Neuronal stem cell (in vitro differentiated cells): Measurements from ENCODE around the gene GABBR2.
A peak's percentile ranks its signal among the peaks of the same experiment; 100 is the strongest.
"Not testable (repeated sequence)": the region's sequence is repeated elsewhere in the genome, so short reads cannot be mapped to it uniquely, and the experiment has no call there.

Experiments used
- DNase-seq: peaks from one replicate; pipeline ENCODE4 v3.0.0-alpha.2; 2013; ENCODE audit warnings: low spot score
- H2AFZ ChIP-seq: one replicate; pipeline ENCODE4 v1.6.1; 2013; ENCODE audit warnings: mild to moderate bottlenecking, low read length, inconsistent platforms
- H2AK5ac ChIP-seq: 2 replicates; pipeline ENCODE4 v1.6.1; 2013; ENCODE audit warnings: low read depth, mild to moderate bottlenecking, inconsistent platforms, low read length, moderate library complexity, mixed read lengths
- H2BK120ac ChIP-seq: 2 replicates; pipeline ENCODE4 v1.6.1; 2013; ENCODE audit warnings: low read depth, mild to moderate bottlenecking, inconsistent platforms, low read length, moderate library complexity, mixed read lengths
- H2BK12ac ChIP-seq: one replicate; pipeline ENCODE4 v1.6.1; 2013; ENCODE audit warnings: low read length, inconsistent platforms
- H2BK15ac ChIP-seq: 2 replicates; pipeline ENCODE4 v1.6.1; 2013; ENCODE audit warnings: mild to moderate bottlenecking, low read length, inconsistent platforms, mixed read lengths
- H2BK5ac ChIP-seq: one replicate; pipeline ENCODE4 v1.6.1; 2013; ENCODE audit warnings: inconsistent platforms, mild to moderate bottlenecking, low read length, moderate library complexity
- H3K14ac ChIP-seq: one replicate; pipeline ENCODE4 v1.6.1; 2013; ENCODE audit warnings: low read length, inconsistent platforms
- H3K18ac ChIP-seq: 2 replicates; pipeline ENCODE4 v1.6.1; 2013; ENCODE audit warnings: low read length, inconsistent platforms
- H3K23ac ChIP-seq: 2 replicates; pipeline ENCODE4 v1.6.1; 2013; ENCODE audit warnings: low read depth, mild to moderate bottlenecking, mixed read lengths, low read length, inconsistent platforms; ENCODE audit not compliant: poor library complexity
- H3K27ac ChIP-seq: replicated peaks from 3 replicates; pipeline ENCODE4 v1.5.1; 2013; ENCODE audit warnings: low read length, inconsistent platforms
- H3K27me3 ChIP-seq, 3 experiments: 2 replicates each; pipeline ENCODE4 v1.6.1; 2013; ENCODE audit warnings: low read length in 3 of 3, mild to moderate bottlenecking in 2 of 3, inconsistent platforms in 1 of 3, low read depth in 1 of 3, mixed read lengths in 1 of 3, moderate library complexity in 1 of 3; ENCODE audit not compliant: control insufficient read depth in 3 of 3, insufficient read depth in 3 of 3
- H3K36me3 ChIP-seq, 2 donors: replicated peaks in 1 of 2; 2 replicates each; pipeline ENCODE4 v1.6.1; 2013; ENCODE audit warnings: low read length in 2 of 2; ENCODE audit not compliant: control insufficient read depth in 2 of 2, insufficient read depth in 2 of 2
- H3K4ac ChIP-seq: 2 replicates; pipeline ENCODE4 v1.6.1; 2013; ENCODE audit warnings: inconsistent platforms, mild to moderate bottlenecking, low read length, moderate library complexity
- H3K4me1 ChIP-seq, 2 donors: 1 replicate in 1 of 2; 2 replicates in 1 of 2; pipeline ENCODE4 v1.6.1; 2013; ENCODE audit warnings: low read length in 2 of 2, low read depth in 1 of 2; ENCODE audit not compliant: control insufficient read depth in 2 of 2, insufficient read depth in 1 of 2
- H3K4me2 ChIP-seq: one replicate; pipeline ENCODE4 v1.6.1; 2013; ENCODE audit warnings: mild to moderate bottlenecking, low read length, inconsistent platforms; ENCODE audit not compliant: insufficient read depth, poor library complexity, severe bottlenecking
- H3K4me3 ChIP-seq, 2 donors: 2 replicates each; pipeline ENCODE4 v1.5.1; 2013; ENCODE audit warnings: low read length in 2 of 2, mild to moderate bottlenecking in 2 of 2, inconsistent platforms in 1 of 2, moderate library complexity in 1 of 2
- H3K79me1 ChIP-seq: one replicate; pipeline ENCODE4 v1.6.1; 2013; ENCODE audit warnings: low read depth, mild to moderate bottlenecking, inconsistent platforms, low read length, moderate library complexity
- H3K9ac ChIP-seq: one replicate; pipeline ENCODE4 v1.6.1; 2013; ENCODE audit warnings: mild to moderate bottlenecking, low read depth, low read length, inconsistent platforms; ENCODE audit not compliant: poor library complexity
- H3K9me3 ChIP-seq, 2 donors: replicated peaks in 1 of 2; 2 replicates each; pipeline versions ENCODE3 to v1.6.1; 2013; ENCODE audit warnings: low read length in 2 of 2, mild to moderate bottlenecking in 2 of 2, inconsistent platforms in 1 of 2, low read depth in 1 of 2, mixed read lengths in 1 of 2, moderate library complexity in 1 of 2; ENCODE audit not compliant: control insufficient read depth in 2 of 2, insufficient read depth in 1 of 2
- H4K8ac ChIP-seq: one replicate; pipeline ENCODE4 v1.6.1; 2013; ENCODE audit warnings: low read depth, mild to moderate bottlenecking, inconsistent platforms, low read length, moderate library complexity
- H4K91ac ChIP-seq: one replicate; pipeline ENCODE4 v1.6.1; 2013; ENCODE audit warnings: low read length, low read depth, mild to moderate bottlenecking, inconsistent platforms; ENCODE audit not compliant: poor library complexity
- WGBS, 2 donors: extraction: QIAGEN DNeasy Blood & Tissue Kit; methylation state at CpG; one replicate each; pipeline ENCODE4 v1.1.7; 2013; ENCODE audit warnings: missing lambda C conversion rate in 2 of 2, mixed read lengths in 1 of 2; ENCODE audit not compliant: insufficient read length in 2 of 2, insufficient replicate concordance in 1 of 2; ENCODE audit errors: extremely low coverage in 2 of 2; 5-methylcytosine and 5-hydroxymethylcytosine counted together

The GABBR2 gene

DNA sequence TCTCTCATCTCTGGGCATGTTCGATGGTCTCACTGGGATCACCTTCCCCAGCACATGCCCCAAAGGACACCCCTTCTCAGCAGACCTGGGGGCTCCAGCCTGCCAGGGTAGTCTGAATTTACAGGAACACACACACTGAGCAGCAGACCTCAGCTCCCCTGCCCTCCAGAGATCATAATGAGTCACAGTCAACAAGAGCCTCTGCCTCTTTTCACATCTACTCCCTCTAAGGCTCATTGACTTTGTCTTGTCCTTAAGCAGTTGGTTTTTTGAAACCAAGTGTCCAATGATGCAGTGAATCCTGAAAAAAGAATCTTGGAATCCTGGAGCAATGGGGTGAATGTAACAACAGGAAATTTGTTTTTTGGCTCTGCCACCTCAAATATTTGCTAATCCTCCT is 20.8 kb downstream of the GABBR2 start:
- no peak overlapping the region for H4K8ac ChIP-seq
- H3K4me1 ChIP-seq: peaks cover 0 to 5% of the 10 kb centered on the region in 2 donors
- no peak overlapping the region for H3K27ac ChIP-seq
- H3K4me2 ChIP-seq: no peak overlapping the region
- no peak overlapping the region for H2AK5ac ChIP-seq
- H3K27me3 ChIP-seq: peaks cover 0 to 13% (median 0%) of the 10 kb centered on the region in 3 experiments
- H3K79me1 ChIP-seq: peaks cover under 1% of the 10 kb centered on the region
- no peak overlapping the region for H3K4ac ChIP-seq
- no peak overlapping the region for H2BK120ac ChIP-seq
- no peak overlapping the region for H3K4me3 ChIP-seq
- no peaks in the 10 kb centered on the region for H3K36me3 ChIP-seq
- no CpG with 5 or more reads among the region's 1 CpG for WGBS, 2 donors
- no peak overlapping the region for H2AFZ ChIP-seq
- H4K91ac ChIP-seq: no peak overlapping the region
- no peak overlapping the region for H3K18ac ChIP-seq
- H2BK5ac ChIP-seq: no peak overlapping the region
- no peak overlapping the region for H2BK12ac ChIP-seq
- no peak for DNase-seq
- no peak overlapping the region for H3K23ac ChIP-seq
- H3K9ac ChIP-seq: no peak overlapping the region
- no peak overlapping the region for H3K14ac ChIP-seq
- H3K9me3 ChIP-seq: no peaks in the 10 kb centered on the region
- H2BK15ac ChIP-seq: no peak overlapping the region

DNA sequence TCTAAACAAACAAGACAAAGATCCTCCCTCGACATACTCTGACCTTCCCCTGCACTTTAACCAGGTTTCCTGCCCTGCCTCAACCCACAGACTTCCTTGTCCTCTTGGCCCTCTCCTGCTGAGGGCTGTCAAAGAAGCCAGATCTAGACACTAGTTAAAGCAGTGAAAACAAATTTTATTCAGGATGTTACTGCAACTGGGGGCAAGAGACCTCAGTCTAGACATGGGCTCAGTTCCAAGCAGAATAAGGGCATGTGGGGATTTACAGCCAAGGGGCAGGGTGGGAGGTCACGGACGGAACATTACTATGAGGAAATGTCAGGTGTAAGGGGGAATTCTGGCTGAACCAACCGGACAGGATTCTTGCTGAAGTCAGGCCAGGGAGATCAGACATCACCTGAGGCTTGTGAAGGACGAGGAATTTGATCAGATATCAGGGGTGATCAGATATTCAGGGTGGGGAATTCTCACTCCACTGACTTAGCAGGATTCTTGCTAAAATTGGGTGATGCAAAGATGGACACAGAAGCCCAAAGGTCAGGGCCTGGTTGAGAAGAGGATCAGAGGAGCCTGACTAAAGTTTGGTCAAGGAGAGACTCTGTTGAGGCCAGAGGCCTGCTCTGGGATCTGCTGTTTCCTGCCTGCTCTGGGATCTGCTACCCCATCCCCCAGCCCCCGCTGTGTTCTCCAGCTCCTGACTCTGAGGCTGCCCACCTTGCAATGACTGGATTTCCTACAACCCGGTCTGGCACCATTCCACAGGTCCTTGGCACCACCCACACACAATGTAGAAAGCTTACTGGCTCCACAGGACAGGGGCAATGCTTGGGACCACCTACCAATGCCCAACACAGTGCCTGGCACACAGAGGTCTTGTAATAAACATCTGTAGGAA is 21.5 kb downstream of the GABBR2 start:
- WGBS, 2 donors: no CpG with 5 or more reads among the region's 7 CpGs
- Histone ChIP-seq H2BK12ac (no peak overlapping the region), H2BK5ac (no peak overlapping the region), H3K9ac (no peak overlapping the region), H3K4me2 (no peak overlapping the region), H3K4me1 (peaks cover 0 to 5% of the 10 kb centered on the region in 2 donors), H2BK120ac (no peak overlapping the region), H3K4me3 (no peak overlapping the region), H3K4ac (no peak overlapping the region), H3K9me3 (no peaks in the 10 kb centered on the region), H3K27ac (no peak overlapping the region), H2AFZ (no peak overlapping the region), H4K91ac (no peak overlapping the region), H2AK5ac (peak overlapping the region; percentile 52), H4K8ac (no peak overlapping the region), H3K14ac (no peak overlapping the region), H2BK15ac (no peak overlapping the region), H3K27me3 (peaks cover 0 to 13% (median 0%) of the 10 kb centered on the region in 3 experiments), H3K18ac (peak overlapping the region; percentile 61), H3K79me1 (peaks cover 2% of the 10 kb centered on the region), H3K36me3 (no peaks in the 10 kb centered on the region), H3K23ac (no peak overlapping the region)
- DNase-seq: no peak

DNA sequence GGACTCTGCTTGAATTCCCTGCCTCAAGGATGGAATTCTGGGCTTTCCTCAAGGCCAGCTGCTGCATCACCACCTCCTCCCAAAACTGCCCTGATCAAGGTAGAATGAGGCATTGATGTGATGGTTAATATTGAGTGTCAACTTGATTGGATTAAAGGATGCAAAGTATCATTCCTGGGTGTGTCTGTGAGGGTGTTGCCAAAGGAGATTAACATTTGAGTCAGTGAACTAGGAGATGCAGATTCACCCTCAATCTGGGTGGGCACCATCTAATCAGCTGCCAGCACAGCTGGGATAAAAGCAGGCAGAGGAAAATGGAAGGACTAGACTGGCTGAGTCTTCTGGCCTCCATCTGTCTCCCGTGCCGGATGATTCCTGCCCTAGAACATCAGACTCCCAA is 23.9 kb downstream of the GABBR2 start:
- not testable (repeated sequence) for H4K91ac ChIP-seq, DNase-seq, H3K4me3 ChIP-seq, H2BK15ac ChIP-seq, H3K4me1 ChIP-seq, H3K36me3 ChIP-seq, H2BK120ac ChIP-seq, H3K9me3 ChIP-seq, H3K9ac ChIP-seq, H4K8ac ChIP-seq, H3K4me2 ChIP-seq, H2BK12ac ChIP-seq, H2AFZ ChIP-seq, H3K27me3 ChIP-seq, H3K4ac ChIP-seq, H2BK5ac ChIP-seq, H3K14ac ChIP-seq, H3K79me1 ChIP-seq, H3K27ac ChIP-seq, H3K18ac ChIP-seq, H3K23ac ChIP-seq, H2AK5ac ChIP-seq
- WGBS, 2 donors: no CpG with 5 or more reads among the region's 2 CpGs

DNA sequence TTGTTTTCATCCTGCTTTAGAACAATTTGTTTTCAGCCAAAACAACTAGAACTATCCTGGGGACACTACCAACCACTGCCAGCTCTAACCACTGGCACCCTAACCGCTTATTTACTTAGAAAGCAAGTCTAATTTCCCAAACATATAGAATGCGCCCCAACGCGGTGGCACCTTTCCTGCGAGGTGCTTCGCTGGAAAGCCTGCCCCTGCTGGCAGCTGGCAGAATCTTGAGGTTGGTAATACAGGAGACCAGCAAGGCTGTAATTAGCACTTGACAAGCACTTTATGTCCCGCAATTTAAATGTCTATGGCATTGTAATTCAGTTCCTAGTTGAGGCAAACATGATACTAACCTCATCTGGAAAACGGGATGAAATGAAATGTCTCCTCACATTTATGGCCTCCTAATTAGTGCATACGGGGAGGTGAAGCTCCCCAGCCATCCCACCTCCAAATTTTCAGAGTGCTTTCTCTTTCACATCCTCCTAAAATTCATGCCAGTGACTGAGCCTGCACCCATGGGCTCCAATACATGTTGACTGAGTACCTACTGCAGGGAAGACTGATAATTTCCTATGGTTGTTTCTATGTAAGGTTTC is 30.4 kb downstream of the GABBR2 start:
- Histone ChIP-seq H2BK12ac (no peak overlapping the region), H3K36me3 (no peaks in the 10 kb centered on the region), H2BK120ac (no peak overlapping the region), H3K9ac (no peak overlapping the region), H3K18ac (no peak overlapping the region), H3K4me3 (no peak overlapping the region), H3K27me3 (peaks cover 0 to 9% (median 0%) of the 10 kb centered on the region in 3 experiments), H3K27ac (no peak overlapping the region), H3K79me1 (peaks cover 2% of the 10 kb centered on the region), H3K23ac (no peak overlapping the region), H3K4me1 (no peaks in the 10 kb centered on the region), H3K9me3 (no peaks in the 10 kb centered on the region), H3K4me2 (no peak overlapping the region), H3K14ac (no peak overlapping the region), H2BK15ac (no peak overlapping the region), H2BK5ac (no peak overlapping the region), H4K91ac (no peak overlapping the region), H3K4ac (no peak overlapping the region), H2AK5ac (no peak overlapping the region), H2AFZ (no peak overlapping the region), H4K8ac (no peak overlapping the region)
- WGBS, 2 donors: no CpG with 5 or more reads among the region's 9 CpGs
- no peak for DNase-seq
